GM21723 (cell line): Measurements from ENCODE around the gene NDUFS4.
"Not testable (repeated sequence)": the region's sequence is repeated elsewhere in the genome, so short reads cannot be mapped to it uniquely, and the experiment has no call there.

ENCODE experiments used
- ATAC-seq: cut with Tn5 transposase; IDR thresholded peaks from one replicate; pipeline ENCODE4 v1.9.1; 2021; ENCODE audit warnings: mild to moderate bottlenecking, moderate library complexity; ENCODE audit not compliant: unreplicated experiment

NDUFS4 gene

GRCh38 chr5:53571403-53571802 lies 11.0 kb downstream of the NDUFS4 start:
- ATAC-seq = no peak

DNA sequence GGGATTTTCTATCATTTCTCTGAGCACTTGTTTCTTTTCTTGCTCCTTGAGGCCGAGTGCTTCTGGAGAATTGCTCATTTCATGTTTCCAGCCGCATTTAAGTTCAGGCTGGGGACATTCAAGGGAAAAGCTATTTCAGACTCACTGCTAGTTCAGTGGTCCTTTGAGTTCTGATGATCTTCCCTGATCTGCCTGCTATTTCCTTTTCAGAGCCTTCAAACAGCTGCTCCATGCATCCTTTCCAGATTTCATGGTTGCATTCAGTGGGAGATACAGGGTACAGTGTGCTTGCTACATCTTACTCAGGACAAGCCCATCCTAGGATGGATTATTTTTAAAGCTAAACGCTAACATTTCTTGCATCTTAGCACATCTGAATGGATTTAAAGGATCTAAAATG lies 14.7 kb downstream of the NDUFS4 start:
- ATAC-seq = no peak

DNA sequence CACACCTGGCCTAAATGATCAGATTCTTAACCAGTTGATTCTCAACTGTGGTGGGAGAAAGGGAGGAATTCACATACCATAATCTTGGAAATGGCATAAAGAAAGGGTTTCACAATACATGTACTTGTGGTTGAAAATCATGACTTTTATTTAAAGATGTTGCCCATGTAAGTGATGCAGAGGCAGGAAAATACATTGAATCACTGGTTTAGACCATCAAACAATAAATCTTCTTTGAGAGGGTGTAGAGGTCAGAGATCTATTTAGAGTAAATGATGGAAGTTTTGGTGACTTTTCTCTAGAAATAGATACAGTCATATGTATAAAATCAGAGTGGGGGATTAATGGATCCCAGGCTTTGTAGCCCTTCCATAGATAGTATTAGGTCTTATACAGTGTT lies 15.4 kb downstream of the NDUFS4 start:
- ATAC-seq = no peak

DNA sequence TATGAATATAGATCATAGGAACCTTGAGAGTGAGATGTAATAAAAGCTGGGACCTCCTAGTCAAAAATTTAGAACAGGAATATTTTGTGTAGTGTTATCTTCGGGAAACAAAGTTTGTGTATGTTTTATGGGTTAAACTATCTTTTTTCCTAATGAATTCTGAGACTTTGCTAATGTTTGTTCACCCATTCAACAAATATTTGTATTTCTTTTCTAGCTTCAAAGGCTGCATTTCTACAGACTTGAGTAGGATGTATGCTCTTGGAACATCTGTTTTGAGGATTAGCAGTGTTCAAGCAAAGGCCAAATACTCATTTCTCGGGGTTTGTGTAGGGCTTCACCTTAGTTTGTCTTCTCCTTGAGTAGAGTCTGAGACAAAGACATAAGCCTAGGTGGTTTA lies 16.2 kb downstream of the NDUFS4 start:
- ATAC-seq = no peak

DNA sequence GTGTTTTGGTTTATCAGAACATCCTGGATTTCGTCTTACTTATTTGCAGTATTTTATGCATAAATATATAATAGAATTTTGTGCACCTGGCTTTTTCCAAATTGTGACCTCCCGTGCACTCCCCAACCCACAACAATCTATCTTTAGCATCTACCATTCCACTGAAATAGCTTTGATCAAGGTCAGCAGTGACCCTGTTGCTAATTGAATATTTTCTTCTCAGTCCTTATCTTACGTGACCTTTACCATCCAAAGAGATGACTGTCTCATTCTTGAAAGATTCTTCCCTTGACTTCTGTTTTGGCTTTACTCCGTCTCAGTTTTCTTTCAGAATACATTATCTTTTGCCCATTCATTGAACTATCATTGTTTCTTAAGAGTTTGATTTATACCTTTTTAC lies 18.4 kb downstream of the NDUFS4 start:
- no peak for ATAC-seq

- no peak for ATAC-seq
Measured at GRCh38 chr5:53580547-53580946, 20.1 kb downstream of the NDUFS4 start.

DNA sequence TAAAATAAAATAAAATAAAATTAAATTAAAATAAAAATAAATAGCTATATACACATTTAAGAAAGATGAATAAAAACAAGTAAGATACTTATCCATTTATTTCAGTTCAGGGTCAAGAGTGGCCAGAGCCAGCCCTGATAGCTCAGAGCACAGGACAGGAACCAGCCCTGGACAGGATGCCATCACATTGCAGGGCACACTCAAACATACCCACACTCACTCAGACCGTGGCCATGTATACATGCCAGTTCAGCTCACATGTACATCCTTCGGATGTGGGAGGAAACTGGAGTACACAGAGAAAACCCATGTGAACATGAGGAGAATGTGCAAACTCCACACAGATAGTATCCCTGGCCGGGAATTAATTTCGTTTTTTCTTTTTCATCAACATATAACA lies 21.8 kb downstream of the NDUFS4 start:
- no peak for ATAC-seq

- ATAC-seq = no peak
Measured at GRCh38 chr5:53590759-53591158, 30.3 kb downstream of the NDUFS4 start.

- ATAC-seq = no peak
Measured at GRCh38 chr5:53594419-53594818, 34.0 kb downstream of the NDUFS4 start.

DNA sequence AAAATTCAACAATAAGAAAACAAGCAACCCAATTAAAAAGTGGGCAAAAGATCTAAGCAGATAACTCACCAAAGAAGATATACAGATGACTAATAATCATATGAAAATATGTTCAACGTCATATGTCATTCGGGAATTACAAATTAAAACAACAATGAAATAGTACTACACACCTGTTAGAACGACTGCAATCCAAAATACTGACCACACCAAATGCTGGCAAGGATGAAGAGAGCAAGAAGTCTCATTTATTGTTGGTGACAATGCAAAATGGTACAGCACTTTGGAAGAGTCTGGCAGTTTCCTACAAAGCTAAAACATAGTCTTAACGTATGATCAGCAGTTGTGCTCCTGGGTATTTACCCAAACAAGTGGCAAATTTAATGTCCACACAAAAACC lies 37.5 kb downstream of the NDUFS4 start:
- no peak for ATAC-seq

- ATAC-seq = no peak
Measured at GRCh38 chr5:53601570-53601969, 41.1 kb downstream of the NDUFS4 start.

DNA sequence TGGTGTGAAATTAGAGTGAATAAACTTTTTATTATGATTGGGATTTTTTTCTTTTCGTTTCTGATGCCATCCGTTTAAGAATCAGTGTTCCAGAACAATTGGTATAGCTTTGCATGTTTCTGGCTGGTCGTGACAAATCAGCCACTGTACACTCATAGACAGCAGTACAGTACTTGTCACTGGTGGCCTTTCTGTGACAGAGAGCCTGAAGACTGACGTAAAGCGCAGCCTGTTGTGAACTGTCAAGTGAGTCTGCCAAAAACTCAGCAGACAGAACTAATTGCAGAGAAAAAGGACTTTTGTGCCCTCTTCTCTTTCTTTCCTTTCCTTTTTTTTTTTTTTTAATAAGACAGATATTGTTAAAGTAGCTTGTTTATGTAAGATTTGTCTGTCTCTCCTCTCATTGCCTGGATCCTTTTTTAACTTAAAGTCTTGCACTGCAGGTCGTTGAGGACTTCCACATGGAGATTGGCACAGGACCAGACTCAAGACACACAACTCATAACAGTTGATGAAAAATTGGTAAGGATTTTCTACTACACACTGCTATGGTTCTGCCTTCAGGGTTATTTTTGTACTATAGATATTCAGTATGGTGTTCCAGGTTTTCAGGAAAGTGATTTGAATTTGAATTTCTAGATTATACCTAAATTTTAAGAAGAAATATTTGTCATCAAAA lies 42.7 kb downstream of the NDUFS4 start:
- no peak for ATAC-seq

- ATAC-seq = no peak
Measured at GRCh38 chr5:53604309-53604708, 43.9 kb downstream of the NDUFS4 start.

- no peak for ATAC-seq
Measured at GRCh38 chr5:53607886-53608285, 47.4 kb downstream of the NDUFS4 start.

GRCh38 chr5:53608897-53609296 lies 48.5 kb downstream of the NDUFS4 start:
- not testable (repeated sequence) for ATAC-seq

GRCh38 chr5:53613061-53613460 lies 52.6 kb downstream of the NDUFS4 start:
- ATAC-seq = no peak

GRCh38 chr5:53613536-53613935 lies 53.1 kb downstream of the NDUFS4 start:
- ATAC-seq = no peak

- no peak for ATAC-seq
Measured at GRCh38 chr5:53614376-53614885, 54.0 kb downstream of the NDUFS4 start.

DNA sequence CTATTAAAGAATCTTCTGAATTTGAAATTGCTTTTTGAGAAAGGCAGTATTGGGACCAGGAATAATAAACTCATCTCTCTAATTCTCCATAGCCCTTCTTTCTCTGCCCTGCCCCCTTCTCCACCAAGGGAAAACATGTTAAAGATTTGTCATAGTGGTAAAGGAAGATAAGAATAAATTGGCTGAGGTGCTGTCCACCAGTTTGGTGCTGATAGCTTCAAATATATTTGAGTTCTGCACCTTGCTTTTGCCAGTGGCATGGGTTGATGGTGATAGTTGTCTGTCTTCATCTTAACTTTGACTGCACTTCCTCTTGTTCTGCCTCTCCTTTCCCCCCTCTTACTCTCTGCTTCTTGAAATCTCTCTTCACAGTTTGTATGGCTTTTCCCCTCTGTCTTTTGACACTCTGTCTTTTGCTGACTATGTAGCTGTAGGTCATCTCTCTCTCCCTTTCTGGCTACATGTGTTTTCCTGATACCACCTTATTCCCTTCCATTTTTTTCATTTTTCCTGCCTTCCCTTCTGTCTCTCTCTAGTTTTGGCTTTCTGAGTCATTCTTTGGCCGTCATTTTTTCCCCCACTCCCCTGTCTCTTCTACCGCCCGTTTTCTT lies 56.6 kb downstream of the NDUFS4 start:
- ATAC-seq = no peak

DNA sequence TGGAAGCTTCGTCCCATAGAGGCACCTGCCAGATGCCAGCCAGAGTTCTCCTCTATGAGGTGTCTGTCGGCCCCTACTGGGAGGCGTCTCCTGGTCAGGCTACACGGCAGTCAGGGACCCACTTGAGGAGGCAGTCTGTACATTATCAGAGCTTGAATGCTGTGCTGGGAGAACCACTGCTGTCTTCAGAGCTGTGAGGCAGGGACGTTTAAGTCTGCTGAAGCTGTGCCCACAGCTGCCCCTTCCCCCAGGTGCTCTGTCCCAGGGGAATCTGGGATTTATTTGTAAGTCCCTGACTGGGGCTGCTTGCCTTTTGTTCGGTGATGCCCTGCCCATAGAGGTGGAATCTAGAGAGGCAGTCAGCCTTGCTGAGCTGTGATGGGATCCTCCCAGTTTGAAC lies 70.8 kb downstream of the NDUFS4 start:
- no peak for ATAC-seq

- no peak for ATAC-seq
Measured at GRCh38 chr5:53642061-53642460, 81.6 kb downstream of the NDUFS4 start.

GRCh38 chr5:53643445-53643844 lies 83.0 kb downstream of the NDUFS4 start:
- ATAC-seq = no peak

GRCh38 chr5:53645078-53645477 lies 84.6 kb downstream of the NDUFS4 start:
- ATAC-seq = no peak
